Endothelial cell of umbilical vein (primary cell): ENCODE data around the gene KRTAP19-4. TPM values are rescaled to one million over a fixed set of nuclear protein-coding genes. Genes with fewer than 3 reads are reported as not detected.

Source experiments
- BruUV-seq: library from RNA; stranded (reverse); fragments of 400-500 nt; replicated peaks from 2 replicates; lab custom pipeline; 2021; lab: Mats Ljungman, UMichigan
- CTCF ChIA-PET: fragments of 300-600, 350-600 bp; sonication (Branson Sonifier 250); formaldehyde crosslinking; loops from one replicate; lab custom pipeline; 2021; ENCODE audit warnings: antibody characterized with exemption, inconsistent platforms; lab: Charles Lee
- POLR2A ChIA-PET: fragments of 300-600, 350-600 bp; sonication (Branson Sonifier 250); formaldehyde crosslinking; loops from one replicate; lab custom pipeline; 2021; ENCODE audit warnings: antibody characterized with exemption, inconsistent platforms; lab: Charles Lee
- DNase-seq: peaks from one replicate; pipeline ENCODE4 v3.0.0-alpha.2; 2011; ENCODE audit warnings: low read depth, low spot score
- FAIRE-seq: peaks from 2 replicates; lab custom pipeline; 2011; peaks lifted over from hg19 to GRCh38; lab: Jason Lieb, UNC
- H2AFZ ChIP-seq: 2 replicates; pipeline ENCODE4 v1.6.0; 2012; ENCODE audit warnings: low read depth, low read length, control low read depth, inconsistent platforms
- H3K27ac ChIP-seq: 2 replicates; pipeline ENCODE4 v1.5.1; 2011; ENCODE audit warnings: low read depth, mild to moderate bottlenecking, control low read depth, low read length, moderate library complexity; ENCODE audit not compliant: insufficient read depth
- H3K27me3 ChIP-seq, 2 experiments: 2 replicates each; pipeline versions ENCODE4 v1.6.0 to v1.6.1; 2011; ENCODE audit warnings: low read length in 2 of 2, mixed read lengths in 1 of 2; ENCODE audit not compliant: control insufficient read depth in 2 of 2, insufficient read depth in 2 of 2
- H3K36me3 ChIP-seq, 2 experiments: 2 replicates in 1 of 2; 3 replicates in 1 of 2; pipeline ENCODE4 v1.5.1; 2011; ENCODE audit warnings: low read length in 2 of 2, mild to moderate bottlenecking in 1 of 2, moderate library complexity in 1 of 2; ENCODE audit not compliant: control insufficient read depth in 2 of 2, insufficient read depth in 2 of 2; ENCODE audit errors: extremely low read depth in 1 of 2
- H3K4me1 ChIP-seq: 3 replicates; pipeline ENCODE4 v1.5.1; 2011; ENCODE audit warnings: mild to moderate bottlenecking, low read length; ENCODE audit not compliant: control insufficient read depth, insufficient read depth; ENCODE audit errors: extremely low read depth
- H3K4me2 ChIP-seq: 2 replicates; pipeline ENCODE4 v1.6.1; 2011; ENCODE audit warnings: low read length, control low read depth, mixed read lengths; ENCODE audit not compliant: insufficient read depth
- H3K4me3 ChIP-seq, 3 experiments: fragments of 200-600 bp in 1 of 3; sonication (generic), shearing (Covaris generic) in 1 of 3; replicated peaks in 1 of 3; 2 replicates each; pipeline ENCODE4 v1.5.1; 2011 to 2016; ENCODE audit warnings: control low read depth in 3 of 3, low read length in 3 of 3, mild to moderate bottlenecking in 2 of 3, inconsistent platforms in 1 of 3, low read depth in 1 of 3, moderate library complexity in 1 of 3; ENCODE audit not compliant: insufficient read depth in 1 of 3
- H3K79me2 ChIP-seq: 2 replicates; pipeline ENCODE4 v1.6.0; 2012; ENCODE audit warnings: low read length, inconsistent platforms; ENCODE audit not compliant: control insufficient read depth, insufficient read depth
- H3K9ac ChIP-seq: replicated peaks from 2 replicates; pipeline ENCODE3; 2011; ENCODE audit warnings: low read length, control low read depth; ENCODE audit not compliant: insufficient read depth; ENCODE audit errors: extremely low read depth
- H3K9me1 ChIP-seq: replicated peaks from 3 replicates; pipeline ENCODE4 v1.6.0; 2011; ENCODE audit warnings: mild to moderate bottlenecking, low read length; ENCODE audit not compliant: control insufficient read depth, insufficient read depth; ENCODE audit errors: extremely low read depth
- H3K9me3 ChIP-seq: replicated peaks from 2 replicates; pipeline ENCODE4 v1.5.1; 2012; ENCODE audit warnings: low read length, inconsistent platforms; ENCODE audit not compliant: control insufficient read depth, insufficient read depth
- H4K20me1 ChIP-seq: replicated peaks from 2 replicates; pipeline ENCODE3; 2011; ENCODE audit warnings: mild to moderate bottlenecking, low read length; ENCODE audit not compliant: control insufficient read depth, insufficient read depth; ENCODE audit errors: extremely low read depth
- CTCF ChIP-seq, 2 donors: IDR thresholded peaks; 1 replicate in 1 of 2; 2 replicates in 1 of 2; pipeline ENCODE4 v1.5.1; 2011; ENCODE audit warnings: low read length in 2 of 2, mild to moderate bottlenecking in 2 of 2, moderate library complexity in 2 of 2, control low read depth in 1 of 2, inconsistent platforms in 1 of 2, low read depth in 1 of 2; ENCODE audit not compliant: insufficient read depth in 1 of 2; ENCODE audit errors: extremely low read depth in 1 of 2
- EZH2 ChIP-seq: IDR thresholded peaks from 2 replicates; pipeline ENCODE4 v1.6.1; 2012; ENCODE audit warnings: borderline replicate concordance, low read depth, mild to moderate bottlenecking, moderate library complexity, low read length, inconsistent platforms; ENCODE audit not compliant: severe bottlenecking
- FOS ChIP-seq: IDR thresholded peaks from 2 replicates; pipeline ENCODE4 v1.6.1; 2011; ENCODE audit warnings: mild to moderate bottlenecking, low read length, moderate library complexity, borderline replicate concordance; ENCODE audit not compliant: insufficient read depth
- GATA2 ChIP-seq: IDR thresholded peaks from 2 replicates; pipeline ENCODE4 v1.7.0; 2011; ENCODE audit warnings: low read depth, mild to moderate bottlenecking, moderate library complexity, mixed read lengths, low read length; ENCODE audit not compliant: insufficient read length, insufficient read depth
- JUN ChIP-seq: IDR thresholded peaks from 2 replicates; pipeline ENCODE4 v1.6.1; 2011; ENCODE audit warnings: borderline replicate concordance, low read depth; ENCODE audit not compliant: insufficient read length, insufficient read depth
- MAX ChIP-seq: IDR thresholded peaks from 2 replicates; pipeline ENCODE4 v1.6.1; 2011; ENCODE audit not compliant: insufficient read depth, insufficient read length
- MYC ChIP-seq: IDR thresholded peaks from one replicate; pipeline ENCODE4 v1.6.1; 2011; ENCODE audit warnings: mild to moderate bottlenecking, low read depth, low read length
- POLR2A ChIP-seq: IDR thresholded peaks from 2 replicates; pipeline ENCODE4 v1.6.1; 2012; ENCODE audit warnings: low read depth, mild to moderate bottlenecking, control low read depth, low read length
- POLR2AphosphoS5 ChIP-seq: IDR thresholded peaks from 2 replicates; pipeline ENCODE4 v1.6.1; 2012; ENCODE audit warnings: low read depth, mild to moderate bottlenecking, control low read depth, low read length, moderate library complexity; ENCODE audit not compliant: insufficient read depth
- dilution Hi-C: fragments of 300-500 bp; cut with MboI; formaldehyde crosslinking; loops from one replicate; pipeline ENCODE4 v1.15.0; 2019; ENCODE audit warnings: low sequenced_read_pairs; ENCODE audit not compliant: extremely low pct_ligation_motif_present
- intact Hi-C: fragments of 100-400 bp; cut with micrococcal nuclease; formaldehyde crosslinking; loops from one replicate; pipeline ENCODE4 v1.10.0; 2022
- polyA plus RNA-seq, 4 experiments: library from polyadenylated mRNA; depleted of rRNA in 3 of 4; stranded (reverse) in 3 of 4; unstranded in 1 of 4; fragments of >200 nt; gene quantifications; 2 replicates each; pipeline versions ENCODE4 v1.2.1 to v1.2.3, GENCODE V29; 2011 to 2012; ENCODE audit warnings: missing spikeins in 1 of 4
- total RNA-seq: library from RNA; stranded (reverse); gene quantifications from 2 replicates; pipeline ENCODE4 v1.2.3, GENCODE V29; 2021

Gene KRTAP19-4
- total and polyA plus RNA-seq, 2 donors (not counting 3 experiments of a cell fraction or from before 2014, with no cell fraction given), result not detected

GRCh38 chr21:30463713-30464112 is 33.3 kb downstream of the KRTAP19-4 start:
- Histone ChIP-seq H3K79me2 (no peaks in the 10 kb centered on the region), H3K4me1 (no peaks in the 10 kb centered on the region), H3K4me2 (no peak overlapping the region), H2AFZ (no peak overlapping the region), H3K36me3 (no peaks in the 10 kb centered on the region), H3K27me3 (no peaks in the 10 kb centered on the region), H3K27ac (no peak overlapping the region), H3K9me3 (peaks cover 2% of the 10 kb centered on the region), H3K9me1 (no peaks in the 10 kb centered on the region), H3K9ac (no peak overlapping the region), H4K20me1 (no peaks in the 10 kb centered on the region), H3K4me3 (no peak overlapping the region)
- DNase-seq, result no peak
- intact Hi-C loops (no loop called here), dilution Hi-C loops (no loop called here)
- no peak for TF ChIP-seq MYC
- peak in 1 of 2 donors; percentile 7 for TF ChIP-seq CTCF (IDR thresholded peaks at IDR 0.05; ENCODE audit: extremely low read depth in 1 of 2, insufficient read depth in 1 of 2, low read depth in 1 of 2, low read length in 2 of 2)
- ChIA-PET CTCF (no interaction called here), POLR2A (no interaction called here)
- no peak for FAIRE-seq
- no TSS peak for BruUV-seq

- Histone ChIP-seq H3K9me3 (peaks cover 3% of the 10 kb centered on the region), H3K27me3 (no peaks in the 10 kb centered on the region), H3K27ac (no peak overlapping the region), H3K36me3 (no peaks in the 10 kb centered on the region), H4K20me1 (no peaks in the 10 kb centered on the region), H3K4me2 (no peak overlapping the region), H3K79me2 (no peaks in the 10 kb centered on the region), H3K9ac (no peak overlapping the region), H3K9me1 (no peaks in the 10 kb centered on the region), H2AFZ (no peak overlapping the region), H3K4me3 (no peak overlapping the region), H3K4me1 (no peaks in the 10 kb centered on the region)
- no peak for DNase-seq
- intact Hi-C loops (no loop called here), dilution Hi-C loops (no loop called here)
- FAIRE-seq, result no peak
- CTCF ChIA-PET, result no interaction called here
- POLR2A ChIA-PET, result no interaction called here
- TF ChIP-seq FOS (no peak), JUN (no peak), POLR2AphosphoS5 (no peak), POLR2A (no peak), GATA2 (no peak), MAX (no peak), EZH2 (no peak), CTCF (IDR thresholded peaks at IDR 0.05; ENCODE audit: extremely low read depth in 1 of 2, insufficient read depth in 1 of 2, low read depth in 1 of 2, low read length in 2 of 2) (no peak), MYC (no peak)
- no TSS peak for BruUV-seq
Observed at GRCh38 chr21:30448514-30448913, 48.5 kb downstream of the KRTAP19-4 start.
